HepG2 (cell line): ENCODE data around the gene ACOXL. TPM values are rescaled to one million over a fixed set of nuclear protein-coding genes. Genes with fewer than 3 reads are reported as not detected.

ENCODE experiments used
- ATAC-seq: fragments of 200-7000 bp; cut with Tn5 transposase; 3 replicates; pipeline ENCODE4 v1.9.1; 2020; ENCODE audit warnings: mild to moderate bottlenecking, moderate library complexity
- BruUV-seq: library from RNA; stranded (reverse); fragments of 400-500 nt; replicated peaks from 2 replicates; lab custom pipeline; 2021; lab: Mats Ljungman, UMichigan
- CTCF ChIA-PET: fragments of 300-600 bp; formaldehyde crosslinking; extraction: SDS; loops from one replicate; lab custom pipeline; 2021; ENCODE audit warnings: low total read pairs, inconsistent platforms, low intra/inter-chr PET ratio; lab: Yijun Ruan, JAX
- POLR2A ChIA-PET: fragments of 350-600 bp; sonication (Branson Sonifier 250); formaldehyde crosslinking; loops from one replicate; lab custom pipeline; 2020; ENCODE audit warnings: antibody characterized with exemption, inconsistent platforms; lab: Yijun Ruan, JAX
- DNase-seq: peaks from one replicate; pipeline ENCODE4 v3.0.0-alpha.2; 2015; ENCODE audit warnings: low spot score
- FAIRE-seq: peaks from 3 replicates; lab custom pipeline; 2011; peaks lifted over from hg19 to GRCh38; lab: Jason Lieb, UNC
- H2AFZ ChIP-seq: one replicate; pipeline ENCODE4 v1.6.1; 2011; ENCODE audit warnings: low read length, inconsistent platforms
- H3K27ac ChIP-seq: fragments of 300-600 bp; 3 replicates; pipeline ENCODE4 v1.8.0; 2011; ENCODE audit warnings: mixed run types, mild to moderate bottlenecking, mixed read lengths, low read length, inconsistent platforms; ENCODE audit not compliant: insufficient read depth; ENCODE audit errors: extremely low read length
- H3K27me3 ChIP-seq, 2 experiments: fragments of 200-600 bp in 1 of 2; 2 replicates in 1 of 2; 3 replicates in 1 of 2; pipeline versions ENCODE4 v1.6.0 to v1.8.0; 2011; ENCODE audit warnings: low read length in 2 of 2, mild to moderate bottlenecking in 2 of 2, moderate library complexity in 2 of 2, inconsistent platforms in 1 of 2; ENCODE audit not compliant: insufficient read depth in 2 of 2, control insufficient read depth in 1 of 2
- H3K36me3 ChIP-seq, 2 experiments: fragments of 200-600 bp in 1 of 2; replicated peaks in 1 of 2; 2 replicates in 1 of 2; 3 replicates in 1 of 2; pipeline versions ENCODE4 v1.5.1 to v1.8.0; 2011; ENCODE audit warnings: low read length in 2 of 2, inconsistent platforms in 1 of 2; ENCODE audit not compliant: insufficient read depth in 2 of 2, control insufficient read depth in 1 of 2
- H3K4me1 ChIP-seq: 2 replicates; pipeline ENCODE4 v1.5.1; 2012; ENCODE audit warnings: low read length, inconsistent platforms; ENCODE audit not compliant: insufficient read depth
- H3K4me2 ChIP-seq: 2 replicates; pipeline ENCODE4 v1.6.0; 2011; ENCODE audit warnings: low read depth, low read length, inconsistent platforms
- H3K4me3 ChIP-seq, 3 experiments: fragments of 200-600 bp in 1 of 3; sonication (generic), shearing (Covaris generic) in 1 of 3; replicated peaks in 1 of 3; 2 replicates each; pipeline ENCODE4 v1.5.1; 2011 to 2016; ENCODE audit warnings: low read length in 3 of 3, inconsistent platforms in 2 of 3, low read depth in 2 of 3, mild to moderate bottlenecking in 2 of 3, control low read depth in 1 of 3, mixed read lengths in 1 of 3; ENCODE audit not compliant: insufficient read depth in 1 of 3
- H3K79me2 ChIP-seq: one replicate; pipeline ENCODE4 v1.6.1; 2011; ENCODE audit warnings: low read length, inconsistent platforms; ENCODE audit not compliant: insufficient read depth
- H3K9ac ChIP-seq: 2 replicates; pipeline ENCODE4 v1.6.0; 2011; ENCODE audit warnings: mild to moderate bottlenecking, low read depth, low read length, inconsistent platforms; ENCODE audit not compliant: insufficient read depth
- H3K9me3 ChIP-seq: 2 replicates; pipeline ENCODE4 v1.5.1; 2012; ENCODE audit warnings: mild to moderate bottlenecking, low read length
- H4K20me1 ChIP-seq: 2 replicates; pipeline ENCODE4 v1.6.0; 2011; ENCODE audit warnings: inconsistent platforms, mild to moderate bottlenecking, low read length, moderate library complexity; ENCODE audit not compliant: insufficient read depth
- CREB1 ChIP-seq, 2 experiments: fragments of 450-650 bp in 1 of 2; IDR thresholded peaks; 2 replicates each; pipeline ENCODE4 v1.6.1; 2016 to 2017; ENCODE audit warnings: control low read depth in 1 of 2, mild to moderate bottlenecking in 1 of 2, missing compliant biosample characterization in 1 of 2, missing genetic modification characterization in 1 of 2
- EHMT2 ChIP-seq: fragments of 200-600 bp; sonication (generic); IDR thresholded peaks from 2 replicates; pipeline ENCODE4 v1.7.0; 2017; ENCODE audit warnings: antibody characterized with exemption, low read depth, low read length, borderline replicate concordance
- JARID2 ChIP-seq: sonication (generic); formaldehyde crosslinking; IDR thresholded peaks from 2 replicates; pipeline ENCODE4 v1.8.1; 2023; ENCODE audit warnings: missing genetic modification reagents, inconsistent platforms; ENCODE audit not compliant: insufficient replicate concordance
- KMT2B ChIP-seq: IDR thresholded peaks from 2 replicates; pipeline ENCODE4 v1.6.1; 2016; ENCODE audit warnings: missing genetic modification reagents, missing compliant biosample characterization
- POGZ ChIP-seq: sonication (generic); formaldehyde crosslinking; IDR thresholded peaks from 2 replicates; pipeline ENCODE4 v1.4.0; 2020; ENCODE audit warnings: mild to moderate bottlenecking, missing genetic modification reagents
- PPARG ChIP-seq: conservative IDR thresholded peaks from 2 replicates; pipeline ENCODE4 v1.6.1; 2016; ENCODE audit warnings: missing biosample characterization, missing genetic modification reagents
- ZBTB20 ChIP-seq: sonication (generic); formaldehyde crosslinking; IDR thresholded peaks from 2 replicates; pipeline ENCODE4 v1.8.1; 2023; ENCODE audit warnings: missing genetic modification reagents, low read depth, mild to moderate bottlenecking, borderline replicate concordance
- ZFX ChIP-seq: sonication (generic); formaldehyde crosslinking; IDR thresholded peaks from 2 replicates; pipeline ENCODE4 v1.4.0; 2020; ENCODE audit warnings: mild to moderate bottlenecking, low read depth, missing genetic modification reagents, moderate library complexity
- ZNF326 ChIP-seq: sonication (generic); formaldehyde crosslinking; IDR thresholded peaks from 2 replicates; pipeline ENCODE4 v1.4.0; 2020; ENCODE audit warnings: missing genetic modification reagents, borderline replicate concordance
- ZNF589 ChIP-seq: sonication (generic); formaldehyde crosslinking; conservative IDR thresholded peaks from 2 replicates; pipeline ENCODE4 v1.8.0; 2022; ENCODE audit warnings: mild to moderate bottlenecking, moderate library complexity, missing genetic modification reagents
- ZSCAN29 ChIP-seq: sonication (generic); formaldehyde crosslinking; conservative IDR thresholded peaks from 2 replicates; pipeline ENCODE4 v1.4.0; 2020; ENCODE audit warnings: mild to moderate bottlenecking, missing genetic modification reagents
- WGBS: methylation state at CpG from one replicate; pipeline ENCODE4 v1.1.6; 2017; ENCODE audit warnings: low lambda C conversion rate; 5-methylcytosine and 5-hydroxymethylcytosine counted together
- in situ Hi-C: cut with HindIII; loops from 2 replicates; pipeline ENCODE4 v1.10.0; 2017; ENCODE audit warnings: low pct_unique_long_range_greater_than_20kb; ENCODE audit not compliant: extremely low pct_ligation_motif_present
- intact Hi-C: fragments of 100-400 bp; cut with micrococcal nuclease; formaldehyde crosslinking; loops from one replicate; pipeline ENCODE4 v1.10.0; 2022; ENCODE audit not compliant: unreplicated experiment
- polyA plus RNA-seq, 8 experiments: library from polyadenylated mRNA; depleted of rRNA in 3 of 8; stranded (reverse) in 7 of 8; unstranded in 1 of 8; fragments of >200 nt; fragmentation: Illumina TruSeq in 4 of 8; extraction: Trizol in 4 of 8; gene quantifications; 2 replicates each; pipeline versions ENCODE4 v1.2.1 to v1.2.3, GENCODE V29; 2011 to 2016; ENCODE audit warnings: low read depth in 4 of 8, missing spikeins in 1 of 8, mixed read lengths in 1 of 8; ENCODE audit not compliant: insufficient read depth in 1 of 8
- total RNA-seq, 5 experiments: library from RNA; depleted of rRNA; stranded (reverse); fragments of >200 nt; fragmentation: Illumina TruSeq; extraction: Trizol; gene quantifications; 2 replicates each; pipeline ENCODE4 v1.2.3, GENCODE V29; 2016; ENCODE audit warnings: low read depth in 1 of 5
- TF ChIP-seq, protein P1 (sequence below): IDR thresholded peaks from 2 replicates; pipeline ENCODE4 v1.6.1; 2018; ENCODE audit warnings: missing genetic modification reagents
- TF ChIP-seq, protein P2 (sequence below): sonication (generic); formaldehyde crosslinking; IDR thresholded peaks from 2 replicates; pipeline ENCODE4 v1.4.0; 2020; ENCODE audit warnings: mild to moderate bottlenecking, missing genetic modification reagents

ACOXL gene
- total and polyA plus RNA-seq, 2 of the 13 experiments (the other 11 are each of a cell fraction or from before 2014, with no cell fraction given): not detected

DNA sequence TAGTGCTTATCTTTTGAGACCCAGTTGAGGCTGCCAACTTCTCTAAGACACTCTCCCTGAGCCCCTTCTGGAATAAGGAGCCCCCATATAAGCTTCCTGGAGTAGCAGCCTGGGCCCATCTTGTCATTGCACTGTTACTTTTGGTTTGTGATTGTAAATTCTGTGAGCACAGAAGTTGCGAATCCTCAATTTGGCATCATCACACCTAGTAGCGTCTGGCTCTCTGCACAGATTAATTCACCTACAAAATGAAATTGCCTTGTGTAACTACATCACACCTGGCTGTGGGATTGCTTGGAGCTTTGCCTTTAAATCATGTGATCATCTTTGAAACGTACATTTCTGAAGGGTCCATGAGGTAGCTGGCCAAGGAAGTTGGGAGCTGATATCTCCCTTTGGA, 195.2 kb downstream of the ACOXL start (continued):
- TF ChIP-seq ZBTB20 (CRISPR knock-in tag): no peak

DNA sequence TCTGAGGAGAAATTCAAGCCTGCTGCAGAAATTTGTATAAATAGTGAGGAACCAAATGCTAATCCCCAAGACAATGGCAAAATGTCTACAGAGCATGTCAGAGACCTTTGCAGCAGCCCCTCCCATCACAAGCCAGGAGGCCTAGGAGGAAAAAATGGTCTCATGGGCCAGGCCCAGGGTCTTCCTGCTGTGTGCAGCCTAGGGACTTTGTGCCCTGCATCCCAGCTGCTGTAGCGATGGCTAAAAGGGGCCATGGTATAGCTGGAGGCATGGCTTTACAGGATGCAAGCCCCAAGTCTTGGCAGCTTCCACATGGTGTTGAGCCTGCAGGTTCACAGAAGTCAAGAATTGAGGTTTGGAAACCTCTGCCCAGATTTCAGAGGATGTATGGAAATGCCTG, 197.2 kb downstream of the ACOXL start:
- Histone ChIP-seq H2AFZ (no peak overlapping the region), H3K9ac (no peak overlapping the region), H3K9me3 (peaks cover 23% of the 10 kb centered on the region), H4K20me1 (no peaks in the 10 kb centered on the region), H3K4me3 (no peak overlapping the region), H3K27ac (no peak overlapping the region), H3K4me1 (no peaks in the 10 kb centered on the region), H3K4me2 (no peak overlapping the region), H3K79me2 (no peaks in the 10 kb centered on the region), H3K27me3 (no peaks in the 10 kb centered on the region), H3K36me3 (no peaks in the 10 kb centered on the region)
- ChIA-PET POLR2A (no interaction called here), CTCF (no interaction called here)
- intact Hi-C loops: no loop called here
- DNase-seq (no peak), ATAC-seq (no peak), FAIRE-seq (no peak)
- in situ Hi-C loops: no loop called here
- BruUV-seq: no TSS peak
- 38% methylated on average over 1 of the region's 1 CpG for WGBS
- TF ChIP-seq PPARG (CRISPR knock-in tag) (no peak), ZSCAN29 (CRISPR knock-in tag) (no peak), ZNF589 (CRISPR knock-in tag) (no peak), CREB1 (IDR thresholded peaks at IDR 0.05) (no peak), CREB1 (CRISPR knock-in tag; IDR thresholded peaks at IDR 0.05) (no peak), POGZ (CRISPR knock-in tag) (no peak), EHMT2 (no peak), KMT2B (CRISPR knock-in tag) (no peak), ZFX (CRISPR knock-in tag) (no peak), JARID2 (no peak), ZNF326 (CRISPR knock-in tag) (no peak)
- TF ChIP-seq, protein P1, sequence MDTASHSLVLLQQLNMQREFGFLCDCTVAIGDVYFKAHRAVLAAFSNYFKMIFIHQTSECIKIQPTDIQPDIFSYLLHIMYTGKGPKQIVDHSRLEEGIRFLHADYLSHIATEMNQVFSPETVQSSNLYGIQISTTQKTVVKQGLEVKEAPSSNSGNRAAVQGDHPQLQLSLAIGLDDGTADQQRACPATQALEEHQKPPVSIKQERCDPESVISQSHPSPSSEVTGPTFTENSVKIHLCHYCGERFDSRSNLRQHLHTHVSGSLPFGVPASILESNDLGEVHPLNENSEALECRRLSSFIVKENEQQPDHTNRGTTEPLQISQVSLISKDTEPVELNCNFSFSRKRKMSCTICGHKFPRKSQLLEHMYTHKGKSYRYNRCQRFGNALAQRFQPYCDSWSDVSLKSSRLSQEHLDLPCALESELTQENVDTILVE (CRISPR knock-in tag): no peak
- TF ChIP-seq, protein P2, sequence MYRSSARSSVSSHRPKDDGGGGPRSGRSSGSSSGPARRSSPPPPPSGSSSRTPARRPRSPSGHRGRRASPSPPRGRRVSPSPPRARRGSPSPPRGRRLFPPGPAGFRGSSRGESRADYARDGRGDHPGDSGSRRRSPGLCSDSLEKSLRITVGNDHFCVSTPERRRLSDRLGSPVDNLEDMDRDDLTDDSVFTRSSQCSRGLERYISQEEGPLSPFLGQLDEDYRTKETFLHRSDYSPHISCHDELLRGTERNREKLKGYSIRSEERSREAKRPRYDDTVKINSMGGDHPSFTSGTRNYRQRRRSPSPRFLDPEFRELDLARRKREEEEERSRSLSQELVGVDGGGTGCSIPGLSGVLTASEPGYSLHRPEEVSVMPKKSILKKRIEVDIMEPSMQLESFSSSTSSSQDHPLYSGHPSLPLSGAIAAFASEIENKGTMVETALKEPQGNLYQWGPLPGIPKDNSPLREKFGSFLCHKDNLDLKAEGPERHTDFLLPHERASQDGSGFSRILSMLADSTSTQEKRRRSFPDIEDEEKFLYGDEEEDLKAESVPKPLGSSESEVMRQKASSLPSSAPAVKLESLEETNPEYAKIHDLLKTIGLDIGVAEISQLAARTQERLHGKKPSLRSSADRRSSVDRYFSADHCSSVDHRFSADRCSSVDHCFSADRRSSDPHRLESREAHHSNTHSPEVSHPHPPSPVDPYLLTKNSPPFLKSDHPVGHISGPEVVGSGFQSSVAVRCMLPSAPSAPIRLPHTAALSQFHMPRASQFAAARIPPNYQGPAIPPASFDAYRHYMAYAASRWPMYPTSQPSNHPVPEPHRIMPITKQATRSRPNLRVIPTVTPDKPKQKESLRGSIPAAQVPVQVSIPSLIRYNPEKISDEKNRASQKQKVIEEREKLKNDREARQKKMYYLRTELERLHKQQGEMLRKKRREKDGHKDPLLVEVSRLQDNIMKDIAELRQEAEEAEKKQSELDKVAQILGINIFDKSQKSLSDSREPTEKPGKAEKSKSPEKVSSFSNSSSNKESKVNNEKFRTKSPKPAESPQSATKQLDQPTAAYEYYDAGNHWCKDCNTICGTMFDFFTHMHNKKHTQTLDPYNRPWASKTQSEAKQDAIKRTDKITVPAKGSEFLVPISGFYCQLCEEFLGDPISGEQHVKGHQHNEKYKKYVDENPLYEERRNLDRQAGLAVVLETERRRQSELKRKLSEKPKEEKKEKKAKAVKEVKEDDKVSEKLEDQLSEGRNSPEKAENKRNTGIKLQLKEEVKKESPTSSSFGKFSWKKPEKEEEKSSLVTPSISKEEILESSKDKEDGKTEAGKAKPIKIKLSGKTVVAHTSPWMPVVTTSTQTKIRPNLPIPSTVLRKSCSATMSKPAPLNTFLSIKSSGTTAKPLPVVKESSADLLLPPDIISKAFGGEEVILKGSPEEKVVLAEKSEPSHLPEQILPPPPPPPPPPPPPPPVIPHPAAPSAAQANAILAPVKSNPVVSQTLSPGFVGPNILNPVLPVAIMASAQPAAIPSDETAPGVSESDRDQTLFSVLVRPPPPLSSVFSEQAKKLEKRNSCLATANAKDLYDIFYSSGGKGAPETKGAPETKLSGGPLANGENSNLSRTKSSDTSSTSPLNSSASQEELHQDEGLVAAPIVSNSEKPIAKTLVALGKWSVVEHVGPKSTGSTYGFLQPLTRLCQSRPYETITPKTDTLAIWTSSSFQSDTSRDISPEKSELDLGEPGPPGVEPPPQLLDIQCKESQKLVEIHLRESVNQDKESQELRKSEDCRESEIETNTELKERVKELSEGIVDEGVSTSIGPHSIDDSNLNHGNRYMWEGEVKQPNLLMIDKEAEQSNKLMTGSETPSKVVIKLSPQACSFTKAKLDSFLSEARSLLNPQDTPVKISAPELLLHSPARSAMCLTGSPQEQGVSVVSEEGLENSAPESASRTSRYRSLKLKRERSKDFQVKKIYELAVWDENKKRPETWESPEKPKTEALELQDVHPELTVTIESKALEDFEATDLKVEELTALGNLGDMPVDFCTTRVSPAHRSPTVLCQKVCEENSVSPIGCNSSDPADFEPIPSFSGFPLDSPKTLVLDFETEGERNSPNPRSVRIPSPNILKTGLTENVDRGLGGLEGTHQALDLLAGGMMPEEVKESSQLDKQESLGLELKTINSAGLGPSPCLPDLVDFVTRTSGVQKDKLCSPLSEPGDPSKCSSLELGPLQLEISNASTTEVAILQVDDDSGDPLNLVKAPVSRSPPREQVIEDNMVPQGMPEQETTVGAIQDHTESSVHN (CRISPR knock-in tag): no peak
